Endothelial cell of umbilical vein (primary cell): ENCODE measurements around the gene HOXD8.

Experiments used
- CTCF ChIP-seq, 2 donors: IDR thresholded peaks; 1 replicate in 1 of 2; 2 replicates in 1 of 2; pipeline ENCODE4 v1.5.1; 2011; ENCODE audit warnings: low read length in 2 of 2, mild to moderate bottlenecking in 2 of 2, moderate library complexity in 2 of 2, control low read depth in 1 of 2, inconsistent platforms in 1 of 2, low read depth in 1 of 2; ENCODE audit not compliant: insufficient read depth in 1 of 2; ENCODE audit errors: extremely low read depth in 1 of 2
- EZH2 ChIP-seq: IDR thresholded peaks from 2 replicates; pipeline ENCODE4 v1.6.1; 2012; ENCODE audit warnings: borderline replicate concordance, low read depth, mild to moderate bottlenecking, moderate library complexity, low read length, inconsistent platforms; ENCODE audit not compliant: severe bottlenecking
- FOS ChIP-seq: IDR thresholded peaks from 2 replicates; pipeline ENCODE4 v1.6.1; 2011; ENCODE audit warnings: mild to moderate bottlenecking, low read length, moderate library complexity, borderline replicate concordance; ENCODE audit not compliant: insufficient read depth
- GATA2 ChIP-seq: IDR thresholded peaks from 2 replicates; pipeline ENCODE4 v1.7.0; 2011; ENCODE audit warnings: low read depth, mild to moderate bottlenecking, moderate library complexity, mixed read lengths, low read length; ENCODE audit not compliant: insufficient read length, insufficient read depth
- JUN ChIP-seq: IDR thresholded peaks from 2 replicates; pipeline ENCODE4 v1.6.1; 2011; ENCODE audit warnings: borderline replicate concordance, low read depth; ENCODE audit not compliant: insufficient read length, insufficient read depth
- MAX ChIP-seq: IDR thresholded peaks from 2 replicates; pipeline ENCODE4 v1.6.1; 2011; ENCODE audit not compliant: insufficient read depth, insufficient read length
- MYC ChIP-seq: IDR thresholded peaks from one replicate; pipeline ENCODE4 v1.6.1; 2011; ENCODE audit warnings: mild to moderate bottlenecking, low read depth, low read length
- POLR2A ChIP-seq: IDR thresholded peaks from 2 replicates; pipeline ENCODE4 v1.6.1; 2012; ENCODE audit warnings: low read depth, mild to moderate bottlenecking, control low read depth, low read length
- POLR2AphosphoS5 ChIP-seq: IDR thresholded peaks from 2 replicates; pipeline ENCODE4 v1.6.1; 2012; ENCODE audit warnings: low read depth, mild to moderate bottlenecking, control low read depth, low read length, moderate library complexity; ENCODE audit not compliant: insufficient read depth

GRCh38 chr2:176178757-176179295 lies 49.3 kb downstream of the HOXD8 start:
- TF ChIP-seq CTCF (IDR thresholded peaks at IDR 0.05; ENCODE audit: extremely low read depth in 1 of 2, insufficient read depth in 1 of 2, low read depth in 1 of 2, low read length in 2 of 2), result no peak
- TF ChIP-seq POLR2A, result peak; percentile 25
- no peak for TF ChIP-seq GATA2
- TF ChIP-seq POLR2AphosphoS5, result no peak
- no peak for TF ChIP-seq EZH2
- peak; percentile 86 for TF ChIP-seq FOS
- TF ChIP-seq MAX, result no peak
- TF ChIP-seq MYC, result no peak
- TF ChIP-seq JUN, result peak; percentile 82
